GM21390 (cell line): Measurements from ENCODE around the gene SNCB.

Source experiments
- ATAC-seq: cut with Tn5 transposase; IDR thresholded peaks from one replicate; pipeline ENCODE4 v1.9.1; 2021; ENCODE audit not compliant: unreplicated experiment

Gene SNCB

GRCh38 chr5:176577312-176578176 lies 52.8 kb downstream of the SNCB start:
- ATAC-seq = no peak

- ATAC-seq = no peak
Observed at GRCh38 chr5:176575488-176576422, 54.6 kb downstream of the SNCB start.

- no peak for ATAC-seq
Observed at GRCh38 chr5:176575066-176575465, 55.3 kb downstream of the SNCB start.

- ATAC-seq = no peak
Observed at GRCh38 chr5:176574297-176574591, 56.1 kb downstream of the SNCB start.

- peak; percentile 66 for ATAC-seq
Observed at GRCh38 chr5:176573564-176574296, 56.6 kb downstream of the SNCB start.
